HG03460 (cell line): ENCODE measurements around the gene SPRING1.
"Not testable (repeated sequence)": the region's sequence is repeated elsewhere in the genome, so short reads cannot be mapped to it uniquely, and the experiment has no call there.

ENCODE experiments used
- ATAC-seq: cut with Tn5 transposase; IDR thresholded peaks from one replicate; pipeline ENCODE4 v1.9.1; 2021; ENCODE audit not compliant: unreplicated experiment

The SPRING1 gene

GRCh38 chr12:116742787-116743186, 4.9 kb upstream of the SPRING1 start:
- ATAC-seq: not testable (repeated sequence)

GRCh38 chr12:116739381-116739887, 1.6 kb upstream of the SPRING1 start:
- no peak for ATAC-seq

- no peak for ATAC-seq
Observed at GRCh38 chr12:116736962-116737773, 701 bp downstream of the SPRING1 start.

- no peak for ATAC-seq
Observed at GRCh38 chr12:116735951-116736599, 1.8 kb downstream of the SPRING1 start.

GRCh38 chr12:116735084-116735483, 2.8 kb downstream of the SPRING1 start:
- no peak for ATAC-seq

- no peak for ATAC-seq
Observed at GRCh38 chr12:116734156-116734768, 3.6 kb downstream of the SPRING1 start.

- ATAC-seq: no peak
Observed at GRCh38 chr12:116731801-116732200, 6.1 kb downstream of the SPRING1 start.

GRCh38 chr12:116727891-116728290, 10.0 kb downstream of the SPRING1 start:
- ATAC-seq: no peak

- no peak for ATAC-seq
Observed at GRCh38 chr12:116727261-116727660, 10.6 kb downstream of the SPRING1 start.

- no peak for ATAC-seq
Observed at GRCh38 chr12:116726694-116727093, 11.2 kb downstream of the SPRING1 start.

- ATAC-seq: no peak
Observed at GRCh38 chr12:116722245-116722644, 15.6 kb downstream of the SPRING1 start.

- ATAC-seq: no peak
Observed at GRCh38 chr12:116719731-116720528, 17.9 kb downstream of the SPRING1 start.

- no peak for ATAC-seq
Observed at GRCh38 chr12:116718655-116719454, 19.0 kb downstream of the SPRING1 start.

- no peak for ATAC-seq
Observed at GRCh38 chr12:116717466-116718437, 20.1 kb downstream of the SPRING1 start.

- no peak for ATAC-seq
Observed at GRCh38 chr12:116714175-116714574, 23.7 kb downstream of the SPRING1 start.

- no peak for ATAC-seq
Observed at GRCh38 chr12:116713527-116713926, 24.3 kb downstream of the SPRING1 start.

- ATAC-seq: no peak
Observed at GRCh38 chr12:116712458-116713303, 25.2 kb downstream of the SPRING1 start.
